ENCODE data around the gene PIK3CG. TPM values are rescaled to one million over a fixed set of nuclear protein-coding genes. Genes with fewer than 3 reads are reported as not detected.
"Not testable (repeated sequence)": the region's sequence is repeated elsewhere in the genome, so short reads cannot be mapped to it uniquely, and the experiment has no call there.

Gene PIK3CG
- total RNA-seq, 6 experiments from 2014 or later = not detected

DNA sequence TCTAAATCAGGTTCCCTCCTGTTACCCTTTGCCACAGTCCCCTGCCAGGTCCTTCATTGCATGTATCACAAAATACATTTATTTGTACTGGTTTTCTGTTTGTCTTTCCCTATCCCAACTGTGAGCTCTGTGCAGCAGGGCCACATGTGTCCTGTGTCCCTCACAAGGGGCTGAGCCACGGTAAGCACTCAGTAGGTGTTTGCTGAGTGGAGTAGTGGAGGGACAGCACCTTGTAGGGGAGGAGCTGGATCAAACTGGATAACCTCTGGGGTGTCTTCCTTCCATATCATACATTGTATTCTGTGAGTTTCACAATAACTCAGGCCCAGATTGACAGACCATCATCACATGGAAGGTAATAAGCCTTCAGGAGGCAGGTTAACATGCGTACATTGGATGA is 25.9 kb downstream of the PIK3CG start:
- DNase-seq = no peak
- no peak overlapping the region for H3K4me3 Mint-ChIP-seq
- no peaks in the 10 kb centered on the region for H3K36me3 Mint-ChIP-seq (ENCODE audit: low read depth)
- no peaks in the 10 kb centered on the region for H3K9me3 Mint-ChIP-seq
- no peak overlapping the region for H3K27ac Mint-ChIP-seq
- H3K27me3 Mint-ChIP-seq (ENCODE audit: insufficient read depth) = peaks cover 10% of the 10 kb centered on the region
- H3K4me1 Mint-ChIP-seq (ENCODE audit: low read depth) = no peaks in the 10 kb centered on the region
- TF ChIP-seq CTCF (IDR thresholded peaks at IDR 0.05) = no peak

DNA sequence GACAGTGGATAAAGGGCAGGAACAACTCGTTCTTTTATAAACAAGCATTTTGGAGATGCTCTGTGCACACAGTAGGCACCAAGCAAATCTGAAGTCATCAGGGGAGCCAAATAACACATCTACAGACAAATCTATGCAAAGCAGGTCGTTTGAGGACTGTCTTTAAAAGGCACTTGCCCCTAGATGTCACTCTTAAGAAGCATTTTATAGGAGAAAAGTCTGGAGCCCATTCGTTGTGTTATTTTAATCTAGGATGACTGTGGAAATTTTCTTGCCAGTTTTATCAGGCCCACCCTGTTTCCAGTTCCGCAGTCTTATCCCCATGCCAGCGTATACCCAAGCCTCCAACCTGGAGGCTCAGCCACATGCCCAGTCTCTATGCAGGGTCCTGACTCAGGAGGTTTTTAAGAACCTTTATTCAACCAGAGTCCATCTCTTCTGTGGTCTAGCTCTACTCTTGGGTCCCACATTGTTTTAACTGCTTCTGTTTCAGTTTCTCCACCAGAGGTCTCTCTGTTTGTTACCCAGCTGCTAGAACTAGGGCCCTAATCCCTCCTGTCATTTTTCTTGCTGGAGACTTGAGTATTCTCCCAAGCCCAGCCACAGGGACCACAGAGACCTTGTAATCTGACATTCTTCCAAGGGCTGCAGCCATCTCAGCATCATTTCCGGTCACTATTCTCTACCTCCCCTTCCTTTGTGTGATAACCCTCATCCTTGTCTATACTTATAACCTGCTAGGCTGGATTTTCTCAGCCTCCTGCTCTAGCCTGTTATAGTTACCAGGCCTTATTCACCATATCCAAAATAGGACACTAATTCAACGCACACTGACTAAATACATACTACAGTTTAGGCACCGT is 26.7 kb downstream of the PIK3CG start:
- H3K4me1 Mint-ChIP-seq (ENCODE audit: low read depth) = no peaks in the 10 kb centered on the region
- TF ChIP-seq CTCF (IDR thresholded peaks at IDR 0.05) = peak; percentile 30; the same call in 1 of the 2 replicates
- no peak overlapping the region for H3K4me3 Mint-ChIP-seq
- H3K27ac Mint-ChIP-seq = no peak overlapping the region
- DNase-seq = no peak
- peaks cover 6% of the 10 kb centered on the region for H3K27me3 Mint-ChIP-seq (ENCODE audit: insufficient read depth)
- no peaks in the 10 kb centered on the region for H3K9me3 Mint-ChIP-seq
- no peaks in the 10 kb centered on the region for H3K36me3 Mint-ChIP-seq (ENCODE audit: low read depth)

GRCh38 chr7:106893591-106893990 is 28.5 kb downstream of the PIK3CG start:
- no peak for TF ChIP-seq CTCF (IDR thresholded peaks at IDR 0.05)
- no peaks in the 10 kb centered on the region; the same call in 1 of the 2 replicates for H3K9me3 Mint-ChIP-seq
- H3K4me3 Mint-ChIP-seq = no peak overlapping the region
- H3K27ac Mint-ChIP-seq = no peak overlapping the region
- H3K27me3 Mint-ChIP-seq (ENCODE audit: insufficient read depth) = no peaks in the 10 kb centered on the region
- H3K4me1 Mint-ChIP-seq (ENCODE audit: low read depth) = no peaks in the 10 kb centered on the region
- DNase-seq = no peak
- no peaks in the 10 kb centered on the region for H3K36me3 Mint-ChIP-seq (ENCODE audit: low read depth)

- Mint-ChIP-seq H3K36me3 (ENCODE audit: low read depth) (no peaks in the 10 kb centered on the region), H3K27me3 (ENCODE audit: insufficient read depth) (peaks cover 8% of the 10 kb centered on the region; the same call in 1 of the 2 replicates)
These were observed 30.3 kb downstream of the PIK3CG start for GRCh38 chr7:106895246-106895864.

GRCh38 chr7:106896231-106896630 is 31.1 kb downstream of the PIK3CG start:
- Mint-ChIP-seq H3K4me3 (no peak overlapping the region), H3K27ac (no peak overlapping the region), H3K9me3 (no peaks in the 10 kb centered on the region; the same call in 1 of the 2 replicates), H3K36me3 (ENCODE audit: low read depth) (no peaks in the 10 kb centered on the region), H3K27me3 (ENCODE audit: insufficient read depth) (peaks cover 8% of the 10 kb centered on the region), H3K4me1 (ENCODE audit: low read depth) (no peaks in the 10 kb centered on the region)
- TF ChIP-seq CTCF (IDR thresholded peaks at IDR 0.05) = no peak
- DNase-seq = no peak

More at GRCh38 chr7:106895246-106895864, 30.3 kb downstream of the PIK3CG start:
- Mint-ChIP-seq H3K9me3 (no peaks in the 10 kb centered on the region; the same call in 1 of the 2 replicates), H3K4me3 (no peak overlapping the region), H3K27ac (no peak overlapping the region), H3K4me1 (ENCODE audit: low read depth) (no peaks in the 10 kb centered on the region)
- no peak for TF ChIP-seq CTCF (IDR thresholded peaks at IDR 0.05)
- no peak for DNase-seq

DNA sequence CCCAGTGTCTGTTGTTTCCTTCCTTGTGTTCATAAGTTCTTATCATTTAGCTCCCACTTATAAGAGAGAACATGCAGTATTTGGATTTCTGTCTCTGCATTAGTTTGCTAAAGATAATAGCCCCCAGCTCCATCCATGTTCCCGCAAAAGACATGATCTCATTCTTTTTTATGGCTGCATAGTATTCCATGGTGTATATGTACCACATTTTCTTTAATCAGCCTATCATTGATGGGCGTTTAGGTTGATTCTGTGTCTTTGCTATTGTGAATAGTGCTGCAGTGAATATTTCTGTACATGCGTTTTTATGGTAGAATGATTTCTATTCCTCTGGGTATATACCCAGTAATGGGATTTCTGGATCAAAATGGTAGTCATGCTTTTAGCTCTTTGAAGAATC is 32.5 kb downstream of the PIK3CG start:
- H3K4me1 Mint-ChIP-seq (ENCODE audit: low read depth); H3K9me3 Mint-ChIP-seq; H3K27ac Mint-ChIP-seq; DNase-seq; H3K36me3 Mint-ChIP-seq (ENCODE audit: low read depth); H3K4me3 Mint-ChIP-seq; H3K27me3 Mint-ChIP-seq (ENCODE audit: insufficient read depth): not testable (repeated sequence)

GRCh38 chr7:106898967-106899366 is 33.9 kb downstream of the PIK3CG start:
- H3K4me1 Mint-ChIP-seq (ENCODE audit: low read depth); H3K36me3 Mint-ChIP-seq (ENCODE audit: low read depth); H3K27ac Mint-ChIP-seq; H3K4me3 Mint-ChIP-seq; H3K27me3 Mint-ChIP-seq (ENCODE audit: insufficient read depth); DNase-seq; H3K9me3 Mint-ChIP-seq: not testable (repeated sequence)

Data from HFFc6 (cell line).